ENCODE data around the gene GTPBP10. TPM values are rescaled to one million over a fixed set of nuclear protein-coding genes. Genes with fewer than 3 reads are reported as not detected.

The GTPBP10 gene
- total RNA-seq, 1 experiment from 2014 or later: 23.5 TPM

GRCh38 chr7:90384433-90384832 lies 37.9 kb downstream of the GTPBP10 start:
- Histone ChIP-seq H3K79me2 (ENCODE audit: low read length) (0 out of 2 replicates have a peak, but pooled peaks cover 3% of the 10 kb centered on the region), H3K36me3 (ENCODE audit: low read depth, low read length) (peaks cover 33% of the 10 kb centered on the region), H2AFZ (ENCODE audit: low read length) (no peak overlapping the region), H3K9me3 (ENCODE audit: low read length) (no peaks in the 10 kb centered on the region), H3K4me1 (ENCODE audit: insufficient read depth, low read length) (peaks cover 56% of the 10 kb centered on the region), H3K4me3 (ENCODE audit: low read length) (peak overlapping the region; percentile 36), H3K27me3 (ENCODE audit: low read length) (no peaks in the 10 kb centered on the region), H3K4me2 (ENCODE audit: low read length) (peak overlapping the region; percentile 71), H3K9ac (ENCODE audit: low read length) (peak overlapping the region; percentile 26; the same call in 1 of the 2 replicates), H3K9me2 (replicated peaks; ENCODE audit: low read length) (no peaks in the 10 kb centered on the region), H4K20me1 (ENCODE audit: low read length) (no peaks in the 10 kb centered on the region), H3F3A (ENCODE audit: low read length, unreplicated experiment) (peaks cover 4% of the 10 kb centered on the region), H3K27ac (ENCODE audit: low read length) (peak overlapping the region; percentile 83)
- TF ChIP-seq EZH2phosphoT487 (IDR thresholded peaks at IDR 0.05; ENCODE audit: borderline replicate concordance, low read length) (no peak), EZH2 (IDR thresholded peaks at IDR 0.05; ENCODE audit: low read length, unreplicated experiment) (no peak)
- TF ChIP-seq, protein P1, sequence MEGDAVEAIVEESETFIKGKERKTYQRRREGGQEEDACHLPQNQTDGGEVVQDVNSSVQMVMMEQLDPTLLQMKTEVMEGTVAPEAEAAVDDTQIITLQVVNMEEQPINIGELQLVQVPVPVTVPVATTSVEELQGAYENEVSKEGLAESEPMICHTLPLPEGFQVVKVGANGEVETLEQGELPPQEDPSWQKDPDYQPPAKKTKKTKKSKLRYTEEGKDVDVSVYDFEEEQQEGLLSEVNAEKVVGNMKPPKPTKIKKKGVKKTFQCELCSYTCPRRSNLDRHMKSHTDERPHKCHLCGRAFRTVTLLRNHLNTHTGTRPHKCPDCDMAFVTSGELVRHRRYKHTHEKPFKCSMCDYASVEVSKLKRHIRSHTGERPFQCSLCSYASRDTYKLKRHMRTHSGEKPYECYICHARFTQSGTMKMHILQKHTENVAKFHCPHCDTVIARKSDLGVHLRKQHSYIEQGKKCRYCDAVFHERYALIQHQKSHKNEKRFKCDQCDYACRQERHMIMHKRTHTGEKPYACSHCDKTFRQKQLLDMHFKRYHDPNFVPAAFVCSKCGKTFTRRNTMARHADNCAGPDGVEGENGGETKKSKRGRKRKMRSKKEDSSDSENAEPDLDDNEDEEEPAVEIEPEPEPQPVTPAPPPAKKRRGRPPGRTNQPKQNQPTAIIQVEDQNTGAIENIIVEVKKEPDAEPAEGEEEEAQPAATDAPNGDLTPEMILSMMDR (conservative IDR thresholded peaks at IDR 0.05; ENCODE audit: low read depth, low read length): no peak
- BruUV-seq (replicated peaks): no TSS peak
- DNase-seq (peak; percentile 74), ATAC-seq (peak; percentile 43)
- intact Hi-C loops (cut with micrococcal nuclease): loop anchor here (1.0 to 2.0 kb wide), 3 partner anchors 27 to 41 kb away; partner anchors contain the start of gene GTPBP10
- POLR2A ChIA-PET (ENCODE audit: unreplicated experiment): no interaction called here
- CTCF ChIA-PET: no interaction called here

DNA sequence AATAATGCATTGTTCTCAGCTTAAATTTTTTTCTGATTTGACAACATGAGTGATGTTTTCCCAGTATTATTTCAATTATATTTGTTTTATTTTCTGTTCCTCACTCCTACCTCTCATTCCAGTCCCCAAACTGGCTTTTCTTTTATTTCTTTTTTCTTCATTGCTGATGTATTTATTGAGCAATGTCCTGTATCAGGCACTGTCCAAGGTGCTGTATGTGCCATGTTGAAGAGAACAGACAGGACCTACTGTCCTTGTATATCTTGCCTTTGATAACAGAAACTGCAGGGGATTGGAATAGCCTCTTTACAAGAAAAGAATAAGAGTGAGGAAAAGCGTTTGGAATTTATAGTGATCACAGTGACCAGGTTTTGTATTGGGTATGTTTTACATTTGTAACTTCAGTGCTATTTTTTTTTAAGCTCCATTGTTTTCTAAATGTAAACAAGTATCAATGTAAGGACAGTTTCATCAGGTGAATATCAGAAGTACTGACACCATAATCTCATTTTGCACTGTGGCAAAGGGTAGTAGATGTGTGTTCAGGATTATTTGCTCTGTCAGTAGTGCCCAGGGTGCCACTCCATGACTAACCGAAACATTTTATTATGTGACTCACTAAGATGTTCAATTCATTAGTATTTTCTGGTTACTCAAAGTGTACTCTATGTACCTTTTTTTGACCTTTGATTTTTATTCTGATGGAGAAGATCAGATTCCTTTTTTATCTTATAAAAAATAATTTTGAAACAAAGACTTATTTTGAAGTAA lies 41.1 kb downstream of the GTPBP10 start:
- no TSS peak for BruUV-seq (replicated peaks)
- peak overlapping the region; percentile 65 for H3K4me2 ChIP-seq (ENCODE audit: low read length)
- POLR2A ChIA-PET (ENCODE audit: unreplicated experiment): no interaction called here
- peak; percentile 79 for DNase-seq
- peaks cover 51% of the 10 kb centered on the region for H3K4me1 ChIP-seq (ENCODE audit: insufficient read depth, low read length)
- H3K27me3 ChIP-seq (ENCODE audit: low read length): no peaks in the 10 kb centered on the region
- H3K9ac ChIP-seq (ENCODE audit: low read length): no peak overlapping the region
- intact Hi-C loops (cut with micrococcal nuclease): no loop called here
- CTCF ChIA-PET: no interaction called here
- H3F3A ChIP-seq (ENCODE audit: low read length, unreplicated experiment): peaks cover 4% of the 10 kb centered on the region
- 0 out of 2 replicates have a peak, but pooled peaks cover 3% of the 10 kb centered on the region for H3K79me2 ChIP-seq (ENCODE audit: low read length)
- TF ChIP-seq EZH2 (IDR thresholded peaks at IDR 0.05; ENCODE audit: low read length, unreplicated experiment) (no peak), EZH2phosphoT487 (IDR thresholded peaks at IDR 0.05; ENCODE audit: borderline replicate concordance, low read length) (no peak)
- TF ChIP-seq, protein P1 (conservative IDR thresholded peaks at IDR 0.05; ENCODE audit: low read depth, low read length): no peak
- H4K20me1 ChIP-seq (ENCODE audit: low read length): no peaks in the 10 kb centered on the region
- H2AFZ ChIP-seq (ENCODE audit: low read length): no peak overlapping the region
- ATAC-seq: peak; percentile 80
- peak overlapping the region; percentile 79 for H3K27ac ChIP-seq (ENCODE audit: low read length)
- no peaks in the 10 kb centered on the region for H3K9me2 ChIP-seq (replicated peaks; ENCODE audit: low read length)
- peaks cover 11% of the 10 kb centered on the region for H3K36me3 ChIP-seq (ENCODE audit: low read depth, low read length)
- H3K4me3 ChIP-seq (ENCODE audit: low read length): no peak overlapping the region
- H3K9me3 ChIP-seq (ENCODE audit: low read length): no peaks in the 10 kb centered on the region

DNA sequence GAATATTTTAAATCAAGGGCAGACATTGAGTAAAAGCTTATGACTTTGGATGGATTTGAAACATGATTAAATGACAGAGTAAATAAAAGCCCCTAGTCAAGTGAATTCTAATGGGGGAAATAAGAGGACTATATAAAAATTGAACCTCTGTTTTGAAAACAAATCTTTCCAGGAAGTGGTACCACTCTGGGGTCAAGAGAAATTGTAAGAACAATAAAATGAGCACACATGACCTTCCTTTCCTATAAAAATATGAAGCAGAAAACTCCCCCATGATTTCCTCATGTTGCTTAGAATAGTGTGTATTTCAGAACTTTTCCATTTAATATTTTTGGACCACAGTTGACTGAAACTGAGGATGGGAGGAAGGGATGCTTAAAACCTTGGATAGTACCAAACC lies 44.4 kb downstream of the GTPBP10 start:
- BruUV-seq (replicated peaks): no TSS peak
- Histone ChIP-seq H3K4me2 (ENCODE audit: low read length) (no peak overlapping the region), H3F3A (ENCODE audit: low read length, unreplicated experiment) (peaks cover 4% of the 10 kb centered on the region), H3K27ac (ENCODE audit: low read length) (no peak overlapping the region), H2AFZ (ENCODE audit: low read length) (no peak overlapping the region), H3K9me3 (ENCODE audit: low read length) (no peaks in the 10 kb centered on the region), H3K79me2 (ENCODE audit: low read length) (no peaks in the 10 kb centered on the region), H3K36me3 (ENCODE audit: low read depth, low read length) (peaks cover 2% of the 10 kb centered on the region; the same call in 1 of the 2 replicates), H3K9ac (ENCODE audit: low read length) (no peak overlapping the region), H3K27me3 (ENCODE audit: low read length) (no peaks in the 10 kb centered on the region), H3K4me1 (ENCODE audit: insufficient read depth, low read length) (peaks cover 25% of the 10 kb centered on the region), H3K9me2 (replicated peaks; ENCODE audit: low read length) (no peaks in the 10 kb centered on the region), H3K4me3 (ENCODE audit: low read length) (no peak overlapping the region), H4K20me1 (ENCODE audit: low read length) (no peaks in the 10 kb centered on the region)
- ATAC-seq: no peak
- POLR2A ChIA-PET (ENCODE audit: unreplicated experiment): no interaction called here
- intact Hi-C loops (cut with micrococcal nuclease): no loop called here
- CTCF ChIA-PET: no interaction called here
- TF ChIP-seq EZH2phosphoT487 (IDR thresholded peaks at IDR 0.05; ENCODE audit: borderline replicate concordance, low read length) (no peak), EZH2 (IDR thresholded peaks at IDR 0.05; ENCODE audit: low read length, unreplicated experiment) (no peak)
- TF ChIP-seq, protein P1 (conservative IDR thresholded peaks at IDR 0.05; ENCODE audit: low read depth, low read length): no peak
- DNase-seq: no peak

Measured in PC-3 (cell line).